Suprapubic skin (tissue), 4 donors: ENCODE measurements around the gene MET. TPM values are rescaled to one million over a fixed set of nuclear protein-coding genes. Genes with fewer than 3 reads are reported as not detected.
"Not testable (repeated sequence)": the region's sequence is repeated elsewhere in the genome, so short reads cannot be mapped to it uniquely, and the experiment has no call there.

Experiments used
- DNase-seq, 2 donors: peaks; one replicate each; pipeline ENCODE4 v3.0.0-alpha.2; 2019; ENCODE audit warnings: low spot score in 2 of 2
- H3K27ac ChIP-seq: fragments of 200-600 bp; sonication (generic); one replicate; pipeline ENCODE4 v1.5.1; 2019
- H3K27me3 ChIP-seq: fragments of 200-600 bp; sonication (generic); one replicate; pipeline ENCODE4 v1.5.1; 2019
- H3K36me3 ChIP-seq: fragments of 200-600 bp; sonication (generic); one replicate; pipeline ENCODE4 v1.5.1; 2019
- H3K4me1 ChIP-seq: fragments of 200-600 bp; sonication (generic); one replicate; pipeline ENCODE4 v1.5.1; 2019
- H3K4me3 ChIP-seq: fragments of 200-600 bp; sonication (generic); one replicate; pipeline ENCODE4 v1.5.1; 2019; ENCODE audit warnings: mild to moderate bottlenecking
- H3K9me3 ChIP-seq: fragments of 200-600 bp; sonication (generic); one replicate; pipeline ENCODE4 v1.5.1; 2019
- EP300 ChIP-seq: sonication (generic); formaldehyde crosslinking; IDR thresholded peaks from one replicate; pipeline ENCODE4 v1.6.1; 2017; ENCODE audit warnings: antibody characterized with exemption
- POLR2A ChIP-seq, 2 donors: fragments of 450-650 bp; IDR thresholded peaks; one replicate each; pipeline ENCODE4 v1.6.1; 2017; ENCODE audit warnings: antibody characterized with exemption in 2 of 2, mild to moderate bottlenecking in 2 of 2, moderate library complexity in 2 of 2
- POLR2AphosphoS5 ChIP-seq, 3 donors: sonication (generic); formaldehyde crosslinking; IDR thresholded peaks; one replicate each; pipeline ENCODE4 v1.6.1; 2017; ENCODE audit warnings: antibody characterized with exemption in 3 of 3
- WGBS: methylation state at CpG from one replicate; pipeline ENCODE4 v1.1.5; 2018; 5-methylcytosine and 5-hydroxymethylcytosine counted together
- total RNA-seq, 4 donors: library from RNA; depleted of rRNA; stranded (reverse); fragments of >200 nt; gene quantifications; one replicate each; pipeline ENCODE4 v1.1.0, GENCODE V29; 2016
- TF ChIP-seq, protein P1 (sequence below), 2 donors: fragments of 200-600 bp in 1 of 2; fragments of 450-650 bp in 1 of 2; sonication (generic) in 1 of 2; IDR thresholded peaks; one replicate each; pipeline ENCODE4 v1.5.1; 2016 to 2019; ENCODE audit warnings: antibody characterized with exemption in 2 of 2, mild to moderate bottlenecking in 1 of 2, moderate library complexity in 1 of 2

The MET gene
- total RNA-seq, 4 donors from 2014 or later, result 22.8 to 41.2 (median 32.0) TPM

DNA sequence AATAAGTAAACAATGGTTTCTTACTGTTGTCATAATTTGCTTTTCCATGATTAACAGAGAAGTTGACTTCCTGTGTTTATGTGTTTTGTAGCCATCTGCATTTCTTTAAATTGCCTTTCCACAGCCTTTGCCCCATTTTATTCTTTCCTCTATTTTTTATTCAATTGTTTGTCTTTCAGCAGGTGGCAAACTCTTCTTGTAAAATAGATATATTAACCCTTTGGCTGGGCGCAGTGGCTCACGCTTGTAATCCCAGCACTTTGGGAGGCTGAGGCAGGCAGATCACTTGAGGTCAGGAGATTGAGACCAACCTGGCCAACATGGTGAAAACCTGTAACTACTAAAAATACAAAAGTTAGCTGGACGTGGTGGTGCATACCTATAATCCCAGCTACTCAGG lies 139.8 kb downstream of the MET start:
- no peak for DNase-seq
- H3K36me3 ChIP-seq, result no peaks in the 10 kb centered on the region
- H3K27ac ChIP-seq, result no peak overlapping the region
- no peaks in the 10 kb centered on the region for H3K9me3 ChIP-seq
- no peaks in the 10 kb centered on the region for H3K27me3 ChIP-seq
- no peak overlapping the region for H3K4me3 ChIP-seq
- H3K4me1 ChIP-seq, result no peaks in the 10 kb centered on the region
- 93% methylated on average over 3 of the region's 3 CpGs for WGBS
- TF ChIP-seq POLR2AphosphoS5 (IDR thresholded peaks at IDR 0.05) (no peak), POLR2A (IDR thresholded peaks at IDR 0.05) (no peak), EP300 (no peak)
- TF ChIP-seq, protein P1, sequence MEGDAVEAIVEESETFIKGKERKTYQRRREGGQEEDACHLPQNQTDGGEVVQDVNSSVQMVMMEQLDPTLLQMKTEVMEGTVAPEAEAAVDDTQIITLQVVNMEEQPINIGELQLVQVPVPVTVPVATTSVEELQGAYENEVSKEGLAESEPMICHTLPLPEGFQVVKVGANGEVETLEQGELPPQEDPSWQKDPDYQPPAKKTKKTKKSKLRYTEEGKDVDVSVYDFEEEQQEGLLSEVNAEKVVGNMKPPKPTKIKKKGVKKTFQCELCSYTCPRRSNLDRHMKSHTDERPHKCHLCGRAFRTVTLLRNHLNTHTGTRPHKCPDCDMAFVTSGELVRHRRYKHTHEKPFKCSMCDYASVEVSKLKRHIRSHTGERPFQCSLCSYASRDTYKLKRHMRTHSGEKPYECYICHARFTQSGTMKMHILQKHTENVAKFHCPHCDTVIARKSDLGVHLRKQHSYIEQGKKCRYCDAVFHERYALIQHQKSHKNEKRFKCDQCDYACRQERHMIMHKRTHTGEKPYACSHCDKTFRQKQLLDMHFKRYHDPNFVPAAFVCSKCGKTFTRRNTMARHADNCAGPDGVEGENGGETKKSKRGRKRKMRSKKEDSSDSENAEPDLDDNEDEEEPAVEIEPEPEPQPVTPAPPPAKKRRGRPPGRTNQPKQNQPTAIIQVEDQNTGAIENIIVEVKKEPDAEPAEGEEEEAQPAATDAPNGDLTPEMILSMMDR (IDR thresholded peaks at IDR 0.05), result no peak

DNA sequence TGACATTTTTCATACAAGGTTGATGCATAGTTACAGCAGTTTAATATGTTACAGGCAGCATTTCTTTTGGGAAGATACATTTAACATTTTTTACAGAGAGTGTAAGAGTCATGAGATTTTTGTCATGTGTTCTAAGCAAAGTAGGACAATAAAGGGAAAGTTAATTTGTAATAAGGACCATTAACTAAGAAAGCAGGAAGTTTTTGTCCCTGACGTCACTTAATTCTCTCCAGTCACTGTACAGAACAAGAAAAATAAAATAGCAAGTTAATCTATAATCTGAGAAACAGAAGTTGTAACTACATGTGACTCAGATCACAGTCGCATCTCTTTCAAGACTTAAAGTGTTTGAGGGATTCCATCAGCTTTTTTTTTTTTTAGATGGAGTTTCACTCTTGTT lies 140.9 kb downstream of the MET start:
- no peak overlapping the region for H3K4me3 ChIP-seq
- no peak overlapping the region for H3K27ac ChIP-seq
- 75% methylated on average over 2 of the region's 2 CpGs for WGBS
- H3K9me3 ChIP-seq, result no peaks in the 10 kb centered on the region
- H3K4me1 ChIP-seq, result no peaks in the 10 kb centered on the region
- H3K27me3 ChIP-seq, result no peaks in the 10 kb centered on the region
- H3K36me3 ChIP-seq, result no peaks in the 10 kb centered on the region
- DNase-seq, result no peak
- no peak for TF ChIP-seq POLR2A (IDR thresholded peaks at IDR 0.05)
- TF ChIP-seq, protein P1 (IDR thresholded peaks at IDR 0.05), result no peak
- no peak for TF ChIP-seq POLR2AphosphoS5 (IDR thresholded peaks at IDR 0.05)
- TF ChIP-seq EP300, result no peak

DNA sequence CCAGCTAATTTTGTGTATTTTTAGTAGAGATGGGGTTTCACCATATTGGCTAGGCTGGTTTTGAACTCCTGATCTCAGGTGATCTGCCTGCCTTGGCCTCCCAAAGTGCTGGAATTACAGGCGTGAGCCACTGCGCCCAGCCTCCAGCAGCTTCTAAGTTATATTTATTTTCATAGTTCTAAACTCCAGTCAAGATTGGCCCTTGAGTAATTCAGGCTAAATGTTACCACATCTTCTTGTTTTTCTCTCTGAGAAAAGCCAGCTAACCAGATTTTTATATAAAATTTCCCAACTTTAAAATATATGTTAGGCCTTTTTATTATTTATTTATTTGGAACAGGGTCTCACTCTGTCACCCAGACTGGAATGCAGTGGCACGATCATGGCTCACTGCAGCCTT lies 141.4 kb downstream of the MET start:
- H3K27ac ChIP-seq, DNase-seq, H3K27me3 ChIP-seq, H3K36me3 ChIP-seq, H3K9me3 ChIP-seq, H3K4me3 ChIP-seq, H3K4me1 ChIP-seq: not testable (repeated sequence)
- WGBS, result 95% methylated on average over 3 of the region's 3 CpGs

DNA sequence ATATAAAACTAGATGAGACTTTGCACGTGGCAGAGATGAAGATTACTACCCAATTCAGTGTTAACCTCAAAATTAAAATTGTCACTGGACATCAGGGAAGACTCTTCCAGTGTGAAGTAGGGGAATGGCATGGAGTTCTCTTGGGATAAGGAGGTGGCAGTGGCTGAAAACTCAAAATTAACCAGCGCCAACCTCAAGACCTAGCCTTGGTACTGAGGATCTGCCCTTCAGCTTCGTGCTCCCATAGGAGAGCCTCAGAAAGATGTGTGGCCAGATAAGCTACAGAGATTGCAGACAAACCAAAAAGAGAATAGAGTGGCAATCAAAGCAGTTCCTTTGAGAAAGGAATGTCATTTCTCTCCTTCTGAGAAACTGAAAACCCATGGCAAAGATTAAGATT lies 143.0 kb downstream of the MET start:
- no peaks in the 10 kb centered on the region for H3K36me3 ChIP-seq
- 77% methylated on average over 3 of the region's 3 CpGs for WGBS
- no peaks in the 10 kb centered on the region for H3K9me3 ChIP-seq
- no peaks in the 10 kb centered on the region for H3K4me1 ChIP-seq
- H3K27me3 ChIP-seq, result no peaks in the 10 kb centered on the region
- H3K4me3 ChIP-seq, result no peak overlapping the region
- TF ChIP-seq POLR2A (IDR thresholded peaks at IDR 0.05) (no peak), POLR2AphosphoS5 (IDR thresholded peaks at IDR 0.05) (no peak), EP300 (no peak)
- TF ChIP-seq, protein P1 (IDR thresholded peaks at IDR 0.05), result no peak
- DNase-seq, result no peak
- no peak overlapping the region for H3K27ac ChIP-seq

DNA sequence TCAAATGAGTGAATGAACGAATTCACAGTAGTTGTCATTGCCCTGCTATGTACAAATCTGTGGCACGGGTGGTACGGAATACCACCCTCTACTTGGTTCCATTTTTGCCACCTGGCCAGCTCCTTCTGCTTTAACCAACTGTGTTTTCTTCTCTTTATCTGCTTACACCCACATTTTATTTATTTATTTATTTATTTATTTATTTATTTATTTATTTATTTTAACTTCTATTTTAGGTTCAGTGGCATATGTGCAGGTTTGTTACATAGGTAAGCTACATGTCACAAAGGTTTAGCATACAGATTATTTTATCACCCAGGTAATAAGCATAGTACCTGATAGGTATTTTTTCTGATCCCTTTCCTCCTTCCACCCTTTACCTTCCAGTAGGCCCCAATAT lies 148.2 kb downstream of the MET start:
- Histone ChIP-seq H3K9me3 (no peaks in the 10 kb centered on the region), H3K27me3 (no peaks in the 10 kb centered on the region), H3K36me3 (no peaks in the 10 kb centered on the region), H3K27ac (no peak overlapping the region), H3K4me1 (no peaks in the 10 kb centered on the region), H3K4me3 (no peak overlapping the region)
- 94% methylated on average over 3 of the region's 3 CpGs for WGBS
- no peak for DNase-seq
- TF ChIP-seq, protein P1 (IDR thresholded peaks at IDR 0.05), result no peak
- TF ChIP-seq POLR2AphosphoS5 (IDR thresholded peaks at IDR 0.05) (no peak), POLR2A (IDR thresholded peaks at IDR 0.05) (no peak), EP300 (no peak)

DNA sequence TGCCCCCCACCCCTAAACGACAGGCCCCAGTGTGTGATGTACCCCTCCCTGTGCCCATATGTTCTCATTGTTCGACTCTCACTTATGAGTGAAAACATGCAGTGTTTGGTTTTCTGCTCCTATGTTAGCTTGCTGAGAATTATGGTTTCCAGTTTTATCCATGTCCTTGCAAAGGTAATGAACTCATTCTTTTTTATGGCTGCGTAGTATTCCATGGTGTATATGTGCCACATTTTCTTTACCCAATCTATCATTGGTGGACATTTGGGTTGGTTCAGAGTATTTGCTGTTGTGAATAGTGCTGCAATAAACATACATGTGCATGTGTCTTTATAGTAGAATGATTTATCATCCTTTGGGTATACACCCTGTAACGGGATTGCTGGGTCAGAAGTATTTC lies 149.7 kb downstream of the MET start:
- H3K36me3 ChIP-seq, DNase-seq, H3K4me3 ChIP-seq, H3K4me1 ChIP-seq, H3K9me3 ChIP-seq, H3K27ac ChIP-seq, H3K27me3 ChIP-seq: not testable (repeated sequence)
- WGBS, result 94% methylated on average over 4 of the region's 4 CpGs
